ENCODE results near the gene P2RY14. TPM values are rescaled to one million over a fixed set of nuclear protein-coding genes. Genes with fewer than 3 reads are reported as not detected.

P2RY14 gene
- polyA plus RNA-seq, 1 experiment: not detected

- H3K4me3 ChIP-seq (ENCODE audit: low read depth, low read length): no peak overlapping the region
- H3K27ac ChIP-seq (ENCODE audit: low read depth, low read length): no peak overlapping the region
- no peaks in the 10 kb centered on the region for H3K27me3 ChIP-seq (ENCODE audit: control insufficient read depth, insufficient read depth, low read length)
- no peaks in the 10 kb centered on the region for H3K9me3 ChIP-seq (ENCODE audit: control insufficient read depth, insufficient read depth, low read length)
- no peak for TF ChIP-seq CTCF (IDR thresholded peaks at IDR 0.05; ENCODE audit: low read depth, low read length)
- no peak for DNase-seq (ENCODE audit: low read depth, low spot score)
- ChIA-PET POLR2A (no interaction called here), CTCF (no interaction called here)
Observed at GRCh38 chr3:151165226-151165625, 113.1 kb downstream of the P2RY14 start.

Small RNA genes lying within 50 kb of the gene (small RNA-seq; reads per million reads assigned to genes)
- gene RNA5SP145 (ENCODE audit: insufficient read length, low read depth): not detected

Other genes with a start within 250 kb of the P2RY14 start
- gene MED12L, start 192.9 kb downstream of the P2RY14 start, polyA plus RNA-seq (2011; rRNA removed): 0.17 and 0.26 TPM in 2 replicates
- gene GPR171, start 75.3 kb downstream of the P2RY14 start, polyA plus RNA-seq (2011; rRNA removed): not detected in 2 replicates
- gene GPR87, start 38.3 kb upstream of the P2RY14 start, polyA plus RNA-seq (2011; rRNA removed): not detected in 2 replicates
- gene P2RY13, start 51.0 kb upstream of the P2RY14 start, polyA plus RNA-seq (2011; rRNA removed): not detected in 2 replicates
- gene P2RY12, start 106.2 kb upstream of the P2RY14 start, polyA plus RNA-seq (2011; rRNA removed): not detected in 2 replicates
- gene IGSF10, start 182.5 kb upstream of the P2RY14 start, polyA plus RNA-seq (2011; rRNA removed): 0.02 TPM in 2 replicates

Data from AG04450 (cell line).